Skeletal muscle satellite cell (primary cell): ENCODE results near the gene POLA1.

ENCODE experiments used
- H3K27me3 ChIP-seq: 2 replicates; pipeline ENCODE4 v1.7.0; 2013; ENCODE audit warnings: low read length; ENCODE audit not compliant: control insufficient read depth, insufficient read depth
- H3K36me3 ChIP-seq: 2 replicates; pipeline ENCODE4 v1.7.0; 2013; ENCODE audit warnings: mild to moderate bottlenecking, control low read depth, low read length; ENCODE audit not compliant: insufficient read depth
- H3K4me1 ChIP-seq: 2 replicates; pipeline ENCODE4 v1.7.0; 2013; ENCODE audit warnings: low read length; ENCODE audit not compliant: control insufficient read depth, insufficient read depth
- H3K4me2 ChIP-seq: 2 replicates; pipeline ENCODE4 v1.7.0; 2013; ENCODE audit warnings: mild to moderate bottlenecking, low read length
- H3K4me3 ChIP-seq: 2 replicates; pipeline ENCODE4 v1.7.0; 2013; ENCODE audit warnings: low read length
- H3K9ac ChIP-seq: 2 replicates; pipeline ENCODE4 v1.7.0; 2013; ENCODE audit warnings: mild to moderate bottlenecking, low read depth, low read length, moderate library complexity
- H3K9me3 ChIP-seq: replicated peaks from 2 replicates; pipeline ENCODE4 v1.7.0; 2013; ENCODE audit warnings: mild to moderate bottlenecking, control low read depth, low read length

POLA1 gene

GRCh38 chrX:25012793-25013631 lies 319.3 kb downstream of the POLA1 start:
- Histone ChIP-seq H3K4me2 (peak overlapping the region; percentile 65), H3K9me3 (no peaks in the 10 kb centered on the region), H3K36me3 (no peaks in the 10 kb centered on the region), H3K27me3 (peaks cover 62% of the 10 kb centered on the region), H3K9ac (no peak overlapping the region), H3K4me1 (no peaks in the 10 kb centered on the region), H3K4me3 (peak overlapping the region; percentile 49)

DNA sequence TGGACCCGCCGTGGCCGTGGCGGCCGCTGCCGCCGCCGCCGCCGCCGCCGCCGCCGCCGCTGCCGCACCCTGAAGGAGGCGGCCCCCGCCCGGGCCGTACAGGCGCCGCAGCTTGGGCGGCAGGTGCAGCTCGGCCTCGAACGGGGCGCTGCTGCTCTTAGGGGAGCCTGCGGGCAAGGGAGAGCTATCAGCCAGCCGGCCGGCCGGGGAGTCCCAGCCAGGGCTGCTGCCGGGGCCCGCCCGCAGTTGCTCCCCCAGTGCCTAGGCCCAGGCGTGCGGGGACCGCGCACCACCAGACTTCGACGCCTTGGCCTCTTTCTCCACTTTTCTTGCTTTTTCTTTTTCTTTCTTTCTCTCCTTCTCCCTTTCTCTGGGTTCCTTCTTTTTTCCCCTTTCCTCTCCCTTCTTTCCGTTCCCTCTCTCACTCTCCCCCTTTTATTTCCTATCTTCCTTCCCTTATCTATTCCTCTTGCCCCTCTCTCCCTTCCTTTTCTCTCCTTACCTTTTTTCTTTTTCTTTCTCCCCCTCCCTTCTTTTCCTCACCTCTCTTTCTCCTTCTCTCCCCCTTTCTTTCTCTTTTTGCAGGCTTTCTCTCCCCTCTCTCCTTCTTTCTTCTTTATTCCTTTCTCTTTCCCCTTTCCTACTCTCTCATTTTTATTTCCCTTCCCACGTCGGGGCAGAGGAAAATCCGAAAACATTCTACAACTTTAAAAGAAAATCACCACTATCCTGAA lies 320.1 kb downstream of the POLA1 start:
- no peaks in the 10 kb centered on the region for H3K36me3 ChIP-seq
- peaks cover 63% of the 10 kb centered on the region for H3K27me3 ChIP-seq
- no peak overlapping the region for H3K4me2 ChIP-seq
- H3K4me3 ChIP-seq, result no peak overlapping the region
- H3K4me1 ChIP-seq, result no peaks in the 10 kb centered on the region
- no peaks in the 10 kb centered on the region for H3K9me3 ChIP-seq
- no peak overlapping the region for H3K9ac ChIP-seq

GRCh38 chrX:25014366-25014838 lies 320.7 kb downstream of the POLA1 start:
- Histone ChIP-seq H3K9ac (no peak overlapping the region), H3K36me3 (no peaks in the 10 kb centered on the region), H3K27me3 (peaks cover 66% of the 10 kb centered on the region), H3K4me2 (no peak overlapping the region), H3K4me1 (no peaks in the 10 kb centered on the region), H3K4me3 (no peak overlapping the region), H3K9me3 (no peaks in the 10 kb centered on the region)

- no peak within 1 kb of the TSS for H3K4me2 ChIP-seq
- H3K27me3 ChIP-seq, result peaks cover 74% of the 10 kb centered on the region
- H3K9ac ChIP-seq, result no peak within 1 kb of the TSS
- no peaks in the 10 kb centered on the region for H3K9me3 ChIP-seq
- H3K4me3 ChIP-seq, result no peak within 1 kb of the TSS
- H3K4me1 ChIP-seq, result no peaks in the 10 kb centered on the region
- H3K36me3 ChIP-seq, result no peaks in the 10 kb centered on the region
These were observed 322.0 kb downstream of the POLA1 start, which contains the start of gene ARX for GRCh38 chrX:25015486-25016360. ARX (minus strand) TSS chrX:25015965; CDS start chrX:25015737, 228 bp downstream.

DNA sequence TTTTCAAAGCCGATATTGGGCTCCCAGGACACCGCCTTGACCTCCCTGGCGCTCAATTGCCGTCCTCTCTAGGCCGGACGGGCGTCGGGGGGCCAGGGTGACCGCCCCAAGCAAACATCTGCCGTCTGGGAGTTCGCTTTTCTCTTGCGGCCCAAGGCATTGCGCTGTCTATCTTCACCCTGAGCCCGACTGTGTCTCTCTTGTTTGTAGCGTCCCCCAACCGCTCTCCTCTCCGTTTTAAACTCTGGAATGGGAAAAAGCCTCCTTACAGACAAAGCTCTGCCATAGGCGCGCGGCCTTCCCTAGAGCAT lies 322.6 kb downstream of the POLA1 start:
- Histone ChIP-seq H3K4me1 (no peaks in the 10 kb centered on the region), H3K36me3 (no peaks in the 10 kb centered on the region), H3K27me3 (peaks cover 73% of the 10 kb centered on the region), H3K4me3 (no peak overlapping the region), H3K4me2 (no peak overlapping the region), H3K9me3 (no peaks in the 10 kb centered on the region), H3K9ac (no peak overlapping the region)

- H3K36me3 ChIP-seq, result no peaks in the 10 kb centered on the region
- H3K27me3 ChIP-seq, result peaks cover 73% of the 10 kb centered on the region
- H3K9me3 ChIP-seq, result no peaks in the 10 kb centered on the region
- H3K4me2 ChIP-seq, result peak overlapping the region; percentile 66
- no peaks in the 10 kb centered on the region for H3K4me1 ChIP-seq
- H3K4me3 ChIP-seq, result no peak overlapping the region
- no peak overlapping the region for H3K9ac ChIP-seq
These were observed 323.4 kb downstream of the POLA1 start for GRCh38 chrX:25016938-25017598.

GRCh38 chrX:25017667-25018247 lies 324.0 kb downstream of the POLA1 start:
- Histone ChIP-seq H3K9me3 (no peaks in the 10 kb centered on the region), H3K4me1 (no peaks in the 10 kb centered on the region), H3K4me2 (peak overlapping the region; percentile 66), H3K27me3 (peaks cover 72% of the 10 kb centered on the region), H3K9ac (no peak overlapping the region), H3K36me3 (no peaks in the 10 kb centered on the region), H3K4me3 (peak overlapping the region; percentile 31)

DNA sequence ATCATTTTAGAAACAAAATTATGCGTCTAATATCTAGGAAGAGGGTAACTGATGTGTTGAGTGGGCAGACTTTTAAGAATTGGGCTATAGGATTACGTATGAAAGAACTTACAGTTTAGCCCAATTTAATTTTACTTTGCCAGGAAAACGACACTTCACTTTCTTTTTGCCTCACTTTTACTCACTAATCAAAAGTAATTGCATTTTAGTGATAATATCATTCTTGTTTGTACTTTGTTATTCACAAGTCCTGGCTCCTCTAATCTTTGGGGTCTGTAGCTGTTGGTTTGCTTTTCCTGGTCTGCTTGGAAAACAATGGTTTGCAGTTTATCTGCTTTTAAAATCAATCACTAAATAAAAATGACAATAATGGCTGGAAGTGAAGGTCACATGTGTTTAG lies 325.0 kb downstream of the POLA1 start:
- Histone ChIP-seq H3K4me2 (no peak overlapping the region), H3K4me1 (no peaks in the 10 kb centered on the region), H3K27me3 (peaks cover 73% of the 10 kb centered on the region)

DNA sequence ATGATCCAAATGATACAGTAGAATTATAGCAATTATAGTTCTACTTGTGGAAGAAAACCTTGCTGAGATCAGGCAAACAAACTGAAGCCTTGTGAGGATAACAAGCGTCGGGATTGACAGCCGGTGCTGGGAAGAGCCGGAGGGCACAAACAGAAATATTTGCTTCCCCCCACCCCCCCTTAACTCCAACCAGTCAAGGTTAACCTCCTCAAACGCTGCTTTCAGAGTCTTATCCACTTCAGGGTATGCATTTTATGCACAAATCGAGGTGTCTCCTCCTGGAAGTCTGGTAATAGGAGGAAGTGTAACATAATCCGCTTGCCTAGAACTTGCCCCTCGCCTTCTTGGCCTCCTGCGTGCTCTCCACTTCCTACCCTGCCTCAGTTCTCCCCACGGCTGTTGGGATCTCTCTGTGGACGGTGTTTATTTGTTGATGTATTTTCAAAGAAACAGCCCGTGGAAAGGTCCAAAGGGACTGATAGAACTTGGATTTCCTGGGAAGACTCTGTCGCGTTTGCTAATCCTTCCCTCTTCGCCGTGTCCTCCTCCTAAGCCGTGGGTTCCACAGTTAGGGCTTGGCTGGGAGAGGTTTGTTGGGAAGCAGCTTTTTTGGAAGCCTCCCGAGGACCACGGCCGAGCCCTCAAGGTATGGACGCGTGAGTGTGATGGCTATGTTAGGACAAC lies 326.1 kb downstream of the POLA1 start:
- peaks cover 70% of the 10 kb centered on the region for H3K27me3 ChIP-seq
- H3K9ac ChIP-seq, result no peak overlapping the region
- no peaks in the 10 kb centered on the region for H3K4me1 ChIP-seq
- H3K4me3 ChIP-seq, result no peak overlapping the region
- H3K4me2 ChIP-seq, result no peak overlapping the region
- H3K36me3 ChIP-seq, result no peaks in the 10 kb centered on the region
- H3K9me3 ChIP-seq, result no peaks in the 10 kb centered on the region

More for the DNA sequence above, 325.0 kb downstream of the POLA1 start:
- Histone ChIP-seq H3K36me3 (no peaks in the 10 kb centered on the region), H3K4me3 (no peak overlapping the region), H3K9me3 (no peaks in the 10 kb centered on the region), H3K9ac (no peak overlapping the region)

DNA sequence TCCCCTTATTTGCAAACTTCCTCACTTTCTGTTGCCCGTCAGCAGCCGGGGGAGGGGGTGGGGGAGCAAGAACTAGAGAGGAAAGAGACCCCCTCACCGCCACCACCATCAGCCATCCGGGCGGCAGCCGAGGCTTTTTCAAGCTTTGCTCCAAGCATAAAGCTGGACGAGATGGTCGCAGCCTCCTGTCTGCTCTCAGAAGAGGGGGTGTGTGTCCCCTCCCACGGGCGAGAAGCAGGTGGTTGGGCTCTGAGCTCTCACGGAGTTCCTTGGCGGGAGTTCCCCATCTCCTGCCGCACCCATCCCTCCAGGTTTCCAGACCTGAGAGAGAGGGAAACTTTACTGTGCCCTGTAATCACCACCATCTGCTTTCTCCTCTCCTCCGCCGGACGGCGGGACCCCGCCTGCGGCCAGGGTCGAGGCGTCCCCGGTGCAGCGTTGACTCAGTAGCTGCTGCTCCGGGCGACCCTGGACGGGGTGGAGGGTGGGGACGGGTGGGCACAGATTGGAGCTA lies 326.7 kb downstream of the POLA1 start:
- Histone ChIP-seq H3K9me3 (no peaks in the 10 kb centered on the region), H3K4me1 (no peaks in the 10 kb centered on the region), H3K36me3 (no peaks in the 10 kb centered on the region), H3K4me3 (peak overlapping the region; percentile 11), H3K27me3 (peaks cover 66% of the 10 kb centered on the region), H3K4me2 (peak overlapping the region; percentile 64), H3K9ac (no peak overlapping the region)
